ENCODE results near the gene KRTAP4-5.
"Not testable (repeated sequence)": the region's sequence is repeated elsewhere in the genome, so short reads cannot be mapped to it uniquely, and the experiment has no call there.

KRTAP4-5 gene

DNA sequence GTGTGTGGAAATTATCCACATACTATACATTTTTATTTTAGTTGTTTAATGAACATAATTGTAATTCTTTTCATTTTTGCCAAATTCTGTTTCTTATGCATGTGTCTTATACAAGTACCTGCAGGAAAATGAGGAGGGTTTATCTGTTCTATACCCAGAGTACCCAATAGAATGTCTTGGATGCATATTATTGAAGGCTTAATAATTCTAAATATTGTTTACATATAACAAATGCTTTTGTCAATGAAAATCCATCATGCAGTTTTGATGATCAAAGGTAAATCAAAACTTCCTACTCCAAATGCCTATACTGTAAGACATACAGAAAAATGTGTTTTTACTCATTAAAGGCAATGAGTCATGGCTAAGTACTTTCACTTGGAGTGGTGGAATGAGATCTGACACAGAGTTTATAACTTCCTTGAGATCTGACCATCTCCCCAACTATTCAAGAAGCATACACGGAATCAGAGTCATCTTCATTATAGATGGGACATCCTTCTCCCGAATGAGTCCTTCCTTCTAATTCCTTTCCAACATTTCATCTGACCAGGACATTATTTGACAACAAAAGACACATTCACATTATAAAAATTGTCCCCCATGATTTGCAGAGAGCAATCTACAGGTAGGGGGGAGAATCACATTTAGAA is 45.1 kb downstream of the KRTAP4-5 start:
- not testable (repeated sequence) for H3K9me3 ChIP-seq (ENCODE audit: control insufficient read depth, insufficient read depth, low read depth, low read length); H3K4me1 ChIP-seq (ENCODE audit: control insufficient read depth, insufficient read depth, low read length); H3K27ac ChIP-seq (ENCODE audit: low read depth, low read length); H3K27me3 ChIP-seq (ENCODE audit: control insufficient read depth, insufficient read depth, low read length); H3K9ac ChIP-seq (ENCODE audit: low read length); H3K4me3 ChIP-seq (ENCODE audit: low read depth, low read length); H3K36me3 ChIP-seq (ENCODE audit: control insufficient read depth, insufficient read depth, low read length)

DNA sequence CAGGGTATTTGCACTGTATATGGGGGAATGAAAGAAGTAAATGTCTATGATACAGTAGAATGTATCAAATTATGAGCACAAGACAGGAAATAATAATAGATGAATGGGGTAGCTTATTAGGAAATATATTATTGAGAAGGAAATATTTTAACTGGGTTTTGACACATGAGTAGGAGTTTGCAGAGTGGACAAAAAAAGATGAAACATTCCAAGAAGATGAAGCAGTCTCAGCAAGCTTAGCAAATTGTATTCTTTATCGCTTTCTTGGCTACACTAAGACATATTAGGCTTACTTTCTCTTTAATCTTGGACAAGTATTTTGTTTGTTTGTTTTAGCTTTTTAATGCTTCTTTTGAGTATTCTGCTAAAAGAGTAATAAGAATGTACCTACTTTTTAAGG is 45.7 kb downstream of the KRTAP4-5 start:
- H3K4me3 ChIP-seq (ENCODE audit: low read depth, low read length), result no peak overlapping the region
- no peaks in the 10 kb centered on the region for H3K36me3 ChIP-seq (ENCODE audit: control insufficient read depth, insufficient read depth, low read length)
- H3K4me1 ChIP-seq (ENCODE audit: control insufficient read depth, insufficient read depth, low read length), result peaks cover 8% of the 10 kb centered on the region; the same call in 1 of the 2 replicates
- H3K27ac ChIP-seq (ENCODE audit: low read depth, low read length), result no peak overlapping the region
- H3K27me3 ChIP-seq (ENCODE audit: control insufficient read depth, insufficient read depth, low read length), result no peaks in the 10 kb centered on the region
- no peak overlapping the region for H3K9ac ChIP-seq (ENCODE audit: low read length)
- no peaks in the 10 kb centered on the region for H3K9me3 ChIP-seq (ENCODE audit: control insufficient read depth, insufficient read depth, low read depth, low read length)

DNA sequence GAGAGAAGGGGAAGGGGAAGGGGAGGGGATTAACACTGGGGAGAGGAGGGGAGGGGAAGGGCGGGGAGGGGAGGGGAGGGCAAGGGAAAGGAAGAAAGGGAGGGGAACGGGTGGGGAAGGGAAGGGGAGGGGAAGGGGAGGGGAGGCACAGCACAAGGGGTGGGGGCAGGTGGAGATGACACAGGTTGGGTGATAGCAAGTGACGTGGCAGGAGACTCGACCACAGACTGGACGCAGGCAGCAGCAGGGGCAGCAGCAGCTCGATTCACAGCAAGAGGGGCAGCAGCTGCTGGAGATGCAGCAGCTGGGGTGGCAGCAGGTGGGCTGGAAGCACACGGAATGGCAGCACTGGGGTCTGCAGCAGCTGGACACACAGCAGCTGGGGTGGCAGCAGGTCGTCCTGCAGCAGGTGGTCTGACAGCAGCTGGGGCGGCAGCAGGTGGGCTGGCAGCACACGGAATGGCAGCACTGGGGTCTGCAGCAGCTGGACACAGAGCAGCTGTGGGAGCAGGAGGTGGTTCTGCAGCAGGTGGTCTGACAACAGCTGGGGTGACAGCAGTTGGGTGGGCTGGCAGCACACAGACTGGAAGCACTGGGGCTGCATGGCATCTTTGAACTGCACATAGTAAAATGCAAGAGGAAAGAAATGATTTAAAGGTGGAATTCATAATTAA is 47.9 kb downstream of the KRTAP4-5 start, which contains the start of gene KRTAP4-16:
KRTAP4-16 (minus strand) TSS at position 624 of the 674 bp plus-strand sequence; CDS start at position 624, 0 bp downstream.
- no peaks in the 10 kb centered on the region for H3K27me3 ChIP-seq (ENCODE audit: control insufficient read depth, insufficient read depth, low read length)
- no peak within 1 kb of the TSS for H3K27ac ChIP-seq (ENCODE audit: low read depth, low read length)
- no peak within 1 kb of the TSS for H3K4me3 ChIP-seq (ENCODE audit: low read depth, low read length)
- H3K4me1 ChIP-seq (ENCODE audit: control insufficient read depth, insufficient read depth, low read length), result no peaks in the 10 kb centered on the region; the same call in 1 of the 2 replicates
- no peaks in the 10 kb centered on the region for H3K36me3 ChIP-seq (ENCODE audit: control insufficient read depth, insufficient read depth, low read length)
- H3K9ac ChIP-seq (ENCODE audit: low read length), result no peak within 1 kb of the TSS
- no peaks in the 10 kb centered on the region for H3K9me3 ChIP-seq (ENCODE audit: control insufficient read depth, insufficient read depth, low read depth, low read length)

- not testable (repeated sequence) for H3K9ac ChIP-seq (ENCODE audit: low read length); H3K27me3 ChIP-seq (ENCODE audit: control insufficient read depth, insufficient read depth, low read length); H3K27ac ChIP-seq (ENCODE audit: low read depth, low read length); H3K4me1 ChIP-seq (ENCODE audit: control insufficient read depth, insufficient read depth, low read length); H3K36me3 ChIP-seq (ENCODE audit: control insufficient read depth, insufficient read depth, low read length); H3K9me3 ChIP-seq (ENCODE audit: control insufficient read depth, insufficient read depth, low read depth, low read length); H3K4me3 ChIP-seq (ENCODE audit: low read depth, low read length)
Measured at GRCh38 chr17:41099682-41100480, 49.7 kb downstream of the KRTAP4-5 start.
